Adipose tissue (tissue), 3 donors: ENCODE results near the gene CCDC183. TPM values are rescaled to one million over a fixed set of nuclear protein-coding genes. Genes with fewer than 3 reads are reported as not detected.
A peak's percentile ranks its signal among the peaks of the same experiment; 100 is the strongest.
"Not testable (repeated sequence)": the region's sequence is repeated elsewhere in the genome, so short reads cannot be mapped to it uniquely, and the experiment has no call there.

ENCODE experiments used
- H3K27ac ChIP-seq: one replicate; pipeline ENCODE4 v1.5.1; 2013; ENCODE audit warnings: low read depth, low read length
- WGBS, 3 donors: extraction: QIAGEN DNeasy Blood & Tissue Kit; methylation state at CpG; one replicate each; pipeline ENCODE4 v1.1.7; 2013; 5-methylcytosine and 5-hydroxymethylcytosine counted together
- polyA plus RNA-seq, 3 donors: library from polyadenylated mRNA; stranded (reverse); fragments of 200-250 nt; gene quantifications; one replicate each; pipeline ENCODE4 v1.2.3, GENCODE V29; 2013
- donor health status: healthy with polysubstance abuse.
- donor health status: Bipolar disorder and iron deficiency.
- donor health status: healthy.

Gene CCDC183
- polyA plus RNA-seq, 3 donors: 0.42 to 3.1 (median 0.79) TPM

DNA sequence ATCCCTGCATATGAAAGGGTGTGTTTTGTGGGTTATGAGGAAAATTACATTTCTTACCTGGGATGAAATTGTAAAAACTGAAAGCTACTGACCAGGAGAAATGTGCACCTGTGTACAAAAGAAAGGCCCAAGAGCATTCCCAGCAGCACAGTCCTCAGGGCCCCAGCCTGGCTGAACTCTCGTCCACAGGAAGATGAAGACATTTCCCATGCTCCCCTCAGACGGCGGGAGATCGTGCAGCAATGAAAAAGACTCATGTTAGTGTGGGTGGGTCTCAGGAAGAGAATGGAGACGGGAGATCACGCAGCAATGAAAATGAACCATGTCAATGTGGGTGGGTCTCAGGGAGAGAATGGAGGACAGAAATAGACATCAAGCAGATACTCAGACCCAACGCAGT lies 19.2 kb upstream of the CCDC183 start:
- no peak overlapping the region for H3K27ac ChIP-seq
- 42 to 77% (median 46%) methylated on average over 7 of the region's 7 CpGs for WGBS, 3 donors

DNA sequence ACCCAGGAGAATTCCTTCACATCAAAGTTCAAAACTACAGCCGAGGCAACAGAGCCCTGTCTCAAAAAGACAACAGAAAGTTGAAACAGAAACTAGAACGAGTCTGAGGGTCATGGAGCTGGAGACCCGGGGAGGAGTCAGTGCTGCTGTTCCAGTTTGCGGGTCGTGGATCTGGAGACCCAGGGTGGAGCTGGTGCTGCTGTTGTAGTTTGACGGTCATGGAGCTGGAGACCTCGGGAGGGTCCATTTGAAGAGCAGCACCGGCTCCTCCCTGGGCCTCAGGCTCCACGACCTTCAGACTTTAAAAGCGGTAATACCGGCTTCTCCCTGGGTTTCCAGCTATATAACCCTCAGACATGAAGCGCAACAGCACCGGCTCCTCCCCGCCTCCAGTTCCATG lies 18.8 kb upstream of the CCDC183 start:
- WGBS, 3 donors: 40 to 78% (median 77%) methylated on average over 14 of the region's 14 CpGs
- no peak overlapping the region for H3K27ac ChIP-seq

DNA sequence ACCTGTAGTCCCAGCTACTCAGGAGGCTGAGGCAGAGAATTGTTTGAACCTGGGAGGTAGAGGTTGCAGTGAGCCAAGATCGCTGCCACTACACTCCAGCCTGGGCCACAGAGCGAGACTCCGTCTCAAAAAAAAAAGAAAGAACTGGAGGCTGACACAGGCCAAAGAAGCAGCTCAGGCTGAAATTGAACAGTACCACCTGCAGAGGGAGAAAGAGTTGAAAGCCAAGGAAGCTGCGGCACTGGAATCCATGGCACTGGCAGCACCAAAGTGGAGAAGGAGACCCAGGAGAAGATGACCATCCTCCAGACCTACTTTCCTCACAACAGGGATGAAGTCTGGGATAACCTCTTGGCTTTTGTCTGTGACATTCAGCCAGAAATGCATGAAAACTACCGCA lies 16.3 kb upstream of the CCDC183 start:
- no peak overlapping the region for H3K27ac ChIP-seq
- WGBS, 3 donors: 67 to 79% (median 73%) methylated on average over 5 of the region's 5 CpGs

DNA sequence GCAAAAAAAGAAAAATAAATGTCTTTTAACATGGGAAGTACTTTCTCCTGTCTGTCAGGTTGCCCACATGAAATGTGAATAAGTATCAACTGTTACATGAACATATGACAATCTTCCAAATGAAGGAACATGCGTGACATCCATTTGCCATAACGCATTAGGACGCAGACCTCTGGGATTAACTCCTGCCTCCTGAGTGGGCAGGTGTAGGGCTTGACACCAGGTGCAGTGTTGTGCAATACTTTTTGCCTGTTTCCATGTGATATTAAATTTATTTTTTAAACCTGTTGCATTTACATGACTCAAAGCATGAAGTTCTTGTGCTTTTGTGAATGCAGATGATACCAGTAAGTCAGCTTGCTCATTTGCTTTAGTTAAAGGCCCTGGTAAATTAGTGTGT lies 13.7 kb upstream of the CCDC183 start:
- WGBS, 3 donors: 95 to 98% (median 98%) methylated on average over 3 of the region's 3 CpGs
- no peak overlapping the region for H3K27ac ChIP-seq

DNA sequence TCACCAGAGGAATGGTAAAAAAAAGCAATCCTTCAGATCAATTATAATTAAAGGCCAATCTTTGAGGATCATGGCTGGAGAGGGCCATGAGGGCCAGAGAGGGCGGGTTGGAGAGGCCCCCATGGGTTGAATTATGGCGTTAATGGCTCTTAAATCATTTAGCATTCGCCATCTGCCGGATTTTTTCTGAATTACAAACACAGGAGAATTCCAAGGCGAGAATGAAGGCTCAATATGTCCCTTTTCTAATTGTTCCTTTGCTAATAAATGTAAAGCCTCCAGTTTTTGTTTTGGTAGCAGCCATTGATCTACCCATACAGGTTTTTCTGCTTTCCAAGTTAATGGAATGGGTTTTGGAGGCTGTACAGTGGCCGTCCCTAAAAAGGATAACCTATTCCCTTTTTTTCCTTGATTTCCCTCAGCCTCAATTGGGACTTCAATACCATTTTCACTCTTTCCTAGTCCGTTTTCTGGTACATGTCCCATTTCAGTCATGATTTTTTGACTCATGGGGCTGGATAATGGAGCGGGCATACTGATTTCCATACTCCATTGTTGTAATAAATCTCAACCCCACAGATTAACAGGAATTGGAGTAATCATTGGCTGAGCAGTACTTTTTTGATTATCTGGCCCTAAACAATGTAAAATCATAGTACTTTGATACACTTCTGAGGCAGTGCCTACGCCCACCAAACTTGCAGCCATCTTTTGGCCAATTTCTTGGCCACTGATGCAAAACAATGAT lies 11.7 kb upstream of the CCDC183 start:
- no peak overlapping the region for H3K27ac ChIP-seq
- 34 to 45% (median 40%) methylated on average over 9 of the region's 9 CpGs for WGBS, 3 donors

DNA sequence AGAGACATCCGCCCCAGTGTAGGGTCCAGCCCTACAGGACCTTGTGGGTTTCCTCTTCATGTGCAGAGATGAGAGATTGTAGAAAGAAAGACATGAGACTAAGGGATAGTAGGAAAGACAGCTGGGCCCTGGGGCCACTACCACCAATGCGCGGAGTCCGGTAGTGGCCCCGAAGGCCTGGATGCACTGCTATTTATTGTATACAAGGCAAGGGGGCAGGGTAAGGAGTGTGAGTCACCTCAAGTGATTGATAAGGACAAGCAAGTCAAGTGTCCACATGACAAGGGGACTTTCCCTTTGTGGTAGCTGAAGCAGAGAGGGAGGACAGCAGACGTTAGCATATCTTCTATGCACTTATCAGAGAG lies 11.2 kb upstream of the CCDC183 start:
- WGBS, 3 donors: 55 to 91% (median 87%) methylated on average over 6 of the region's 6 CpGs

DNA sequence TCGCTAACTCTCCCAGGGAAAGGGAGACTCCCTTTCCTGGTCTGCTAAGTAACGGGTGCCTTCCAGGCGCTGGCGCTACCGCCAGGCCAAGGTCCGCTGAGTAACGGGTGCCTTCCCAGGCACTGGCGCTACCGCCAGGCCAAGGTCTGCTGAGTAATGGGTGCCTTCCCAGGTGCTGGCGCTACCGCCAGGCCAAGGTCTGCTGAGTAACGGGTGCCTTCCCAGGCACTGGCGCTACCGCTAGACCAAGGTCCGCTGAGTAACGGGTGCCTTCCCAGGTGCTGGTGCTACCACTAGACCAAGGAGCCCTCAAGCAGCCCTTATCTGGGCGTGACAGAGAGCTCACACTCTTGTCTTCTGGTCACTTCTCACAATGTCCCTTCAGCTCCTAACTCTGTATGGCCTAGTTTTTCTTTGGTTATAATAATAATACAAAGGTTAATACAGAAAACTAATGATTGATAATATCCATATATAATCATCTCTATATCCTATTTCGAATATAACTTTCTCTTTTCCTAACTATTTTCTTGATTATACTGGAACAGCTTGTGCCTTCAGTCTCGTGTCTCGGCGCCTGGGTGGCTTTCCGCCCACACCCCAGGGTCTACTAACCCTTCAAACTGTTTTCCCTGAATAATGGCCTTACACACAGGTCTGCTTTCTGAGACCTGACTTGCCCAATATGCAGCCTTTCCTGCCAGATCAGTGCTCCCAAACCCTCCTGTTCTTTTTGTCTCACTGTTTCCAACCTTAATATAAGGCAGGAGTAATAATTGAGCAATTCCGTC lies 10.4 kb upstream of the CCDC183 start:
- WGBS, 3 donors: 59 to 91% (median 86%) methylated on average over 22 to 23 of the region's 23 CpGs
- not testable (repeated sequence) for H3K27ac ChIP-seq

More for the DNA sequence above, 11.2 kb upstream of the CCDC183 start:
- H3K27ac ChIP-seq: no peak overlapping the region

DNA sequence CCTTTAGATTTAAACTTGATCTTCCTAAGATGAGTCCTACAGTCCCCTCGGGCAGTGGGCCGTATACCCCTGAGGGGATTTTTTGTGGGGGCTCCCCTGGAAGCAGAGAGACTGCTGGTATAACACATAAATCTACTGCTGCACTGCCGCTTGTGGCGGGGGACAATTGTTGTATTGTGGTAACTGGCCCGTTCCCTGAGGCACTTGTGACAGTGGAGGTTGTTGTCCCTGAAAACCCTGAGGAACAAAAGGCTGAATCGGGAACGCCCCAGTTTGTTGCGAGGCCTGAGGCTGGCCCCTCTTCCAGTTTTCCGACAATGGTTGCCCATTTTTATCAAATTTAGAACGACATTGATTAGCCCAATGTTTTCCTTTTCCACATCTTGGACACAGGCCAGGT lies 9.7 kb upstream of the CCDC183 start:
- WGBS, 3 donors: 59 to 80% (median 71%) methylated on average over 10 of the region's 10 CpGs
- no peak overlapping the region for H3K27ac ChIP-seq

DNA sequence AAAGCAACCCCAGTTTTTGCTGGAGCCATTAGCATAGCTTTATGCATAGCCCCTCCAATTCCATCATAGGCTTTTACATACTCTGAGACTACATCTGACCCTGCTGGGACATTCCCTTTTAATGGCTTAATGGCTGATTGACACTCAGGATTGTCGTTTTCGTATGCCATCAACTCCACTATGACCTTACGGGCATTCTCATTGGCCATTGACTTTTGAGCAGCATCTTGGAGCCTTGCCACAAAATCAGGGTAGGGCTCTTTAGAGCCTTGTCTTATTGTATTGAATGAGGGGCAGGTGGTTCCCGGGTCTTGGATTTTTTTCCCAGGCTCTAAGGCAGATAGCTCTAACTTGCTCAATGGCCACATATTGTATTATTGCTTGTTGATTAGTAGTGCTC lies 9.2 kb upstream of the CCDC183 start:
- H3K27ac ChIP-seq: not testable (repeated sequence)
- WGBS, 3 donors: 47 to 56% (median 52%) methylated on average over 4 of the region's 4 CpGs

DNA sequence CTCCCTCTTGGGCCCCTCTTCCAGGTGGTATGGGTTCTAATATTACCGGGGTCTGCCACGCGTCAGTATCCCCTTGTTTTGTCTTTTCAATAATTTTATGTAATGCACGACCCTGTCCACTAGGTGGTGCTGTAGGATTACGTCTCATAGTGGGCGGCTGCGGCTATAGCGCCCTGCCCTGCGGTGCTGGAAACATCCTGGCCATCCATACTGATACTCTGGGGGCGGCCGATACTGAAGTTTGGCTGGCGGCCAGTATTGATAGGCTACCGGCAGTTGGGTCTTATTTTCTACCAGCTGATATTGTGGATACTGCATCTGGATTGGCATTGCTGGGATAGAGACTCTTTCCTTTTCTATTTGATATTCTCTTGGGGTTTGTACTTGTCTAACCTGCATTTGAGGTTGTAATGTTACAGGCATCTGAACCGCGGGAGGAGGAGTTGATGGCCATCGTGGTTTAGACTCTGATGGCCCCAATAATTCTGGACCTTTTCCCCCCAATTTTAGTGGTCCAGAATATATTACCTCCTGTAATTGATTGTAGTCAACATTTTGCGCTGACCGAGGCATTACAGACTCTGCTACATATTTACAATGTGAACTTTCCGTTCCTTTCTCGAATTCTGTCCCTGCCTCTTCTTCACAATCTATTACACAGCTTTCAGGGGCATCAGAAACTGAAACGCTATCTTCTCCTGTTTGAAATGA lies 8.3 kb upstream of the CCDC183 start:
- WGBS, 3 donors: 19 to 20% (median 20%) methylated on average over 21 of the region's 21 CpGs
- no peak overlapping the region for H3K27ac ChIP-seq

DNA sequence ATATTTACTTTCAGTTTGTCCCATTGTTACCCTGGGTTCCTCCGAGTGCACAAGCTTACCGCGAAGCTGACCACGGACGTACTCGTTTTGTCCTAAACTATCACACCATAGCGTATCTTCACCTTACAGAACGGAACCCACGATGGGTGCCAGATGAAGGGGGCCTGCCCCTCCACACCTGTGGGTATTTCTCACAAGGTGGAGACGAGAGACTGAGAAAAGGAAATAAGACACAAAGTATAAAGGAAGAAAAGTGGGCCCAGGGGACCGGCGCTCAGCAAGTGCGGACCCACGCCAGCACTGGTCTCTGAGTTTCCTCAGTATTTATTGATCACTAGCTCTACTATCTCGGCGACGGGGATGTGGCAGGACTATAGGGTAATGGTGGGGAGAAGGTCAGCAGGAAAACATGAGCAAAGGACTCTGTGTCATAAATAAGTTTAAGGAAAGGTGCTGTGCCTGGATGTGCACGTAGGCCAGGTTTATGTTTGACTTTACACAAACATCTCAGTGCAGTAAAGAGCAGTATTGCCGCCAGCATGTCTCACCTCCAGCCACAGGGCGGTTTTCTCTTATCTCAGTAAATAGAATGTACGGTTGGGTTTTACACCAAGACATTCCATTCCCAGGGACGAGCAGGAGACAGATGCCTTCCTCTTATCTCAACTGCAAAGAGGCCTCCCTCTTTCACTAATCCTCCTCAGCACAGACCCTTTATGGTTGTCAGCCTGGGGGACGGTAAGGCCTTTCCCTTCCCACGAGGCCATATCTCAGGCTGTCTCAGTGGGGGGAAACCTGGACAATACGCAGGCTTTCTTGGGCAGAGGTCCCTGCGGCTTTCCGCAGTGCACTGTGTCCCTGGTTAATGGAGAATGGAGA lies 7.3 kb upstream of the CCDC183 start:
- WGBS, 3 donors: 46 to 77% (median 73%) methylated on average over 27 of the region's 27 CpGs
- not testable (repeated sequence) for H3K27ac ChIP-seq

DNA sequence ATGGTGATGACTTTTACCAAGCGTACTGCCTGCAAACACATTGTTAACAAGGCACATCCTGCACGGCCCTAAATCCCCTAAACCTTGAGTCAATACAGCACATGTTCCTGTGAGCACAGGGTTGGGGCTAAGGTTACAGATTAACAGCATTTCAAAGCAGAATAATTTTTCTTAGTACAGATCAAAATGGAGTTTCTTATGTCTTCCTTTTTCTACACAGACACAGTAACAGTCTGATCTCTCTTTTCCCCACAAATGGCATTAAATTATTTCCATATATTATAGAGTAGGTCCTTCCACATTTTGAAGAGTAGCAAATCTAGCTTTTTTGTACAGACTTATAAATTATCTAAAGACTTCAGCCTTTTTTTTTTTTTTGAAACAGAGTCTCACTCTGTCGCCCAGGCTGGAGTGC lies 6.6 kb upstream of the CCDC183 start:
- 43 to 75% (median 71%) methylated on average over 3 of the region's 3 CpGs for WGBS, 3 donors
- no peak overlapping the region for H3K27ac ChIP-seq

DNA sequence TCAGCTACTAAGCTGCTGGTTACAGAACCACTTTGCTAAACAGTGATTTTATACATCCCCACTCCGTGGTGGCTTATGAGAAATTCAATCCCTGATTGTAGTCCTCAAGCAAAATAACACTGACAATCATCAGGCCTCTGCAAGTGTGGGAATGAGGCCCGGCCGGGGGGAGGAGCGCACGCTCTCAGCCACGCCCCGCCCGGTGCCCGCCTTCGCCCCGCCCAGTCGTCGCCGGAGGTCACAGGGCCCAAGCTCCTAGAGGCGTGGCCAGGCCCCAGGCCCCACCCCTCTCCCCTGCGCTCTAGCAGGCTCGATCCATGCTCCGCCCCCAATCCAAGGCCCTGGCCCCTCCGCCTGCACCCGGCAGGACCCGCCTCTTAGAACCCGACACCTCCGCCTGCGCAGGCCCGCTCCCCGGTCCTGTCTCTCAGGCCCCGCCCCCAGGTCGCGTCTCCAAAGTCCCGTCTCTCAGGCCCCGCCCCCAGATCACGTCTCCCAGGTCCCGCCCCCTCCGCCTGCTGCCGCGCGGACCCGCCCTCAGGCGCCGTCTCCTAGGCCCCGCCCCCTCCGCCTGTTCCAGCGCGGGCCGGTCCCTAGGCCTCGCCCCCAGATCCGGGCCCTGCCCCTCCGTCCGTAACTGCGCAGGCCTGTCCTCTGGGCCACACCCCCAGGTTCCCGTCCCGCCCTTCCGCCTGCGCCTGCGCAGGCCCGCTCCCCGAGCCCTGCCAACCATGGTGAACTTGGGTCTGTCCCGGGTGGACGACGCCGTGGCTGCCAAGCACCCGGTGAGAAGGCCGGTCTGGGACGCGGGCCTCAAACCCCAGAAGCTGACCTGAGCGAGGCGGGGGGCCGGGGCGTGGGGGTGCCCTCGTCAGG lies 5.3 kb upstream of the CCDC183 start, which contains the start of gene TMEM141:
Gene TMEM141 (plus strand): TSS at position 705 of the 876 bp plus-strand sequence. CDS start 27 bp downstream, at position 732.
- peak within 1 kb of the TSS; percentile 32 for H3K27ac ChIP-seq
- WGBS, 3 donors: 1% methylated on average over 47 to 70 of the region's 70 CpGs

DNA sequence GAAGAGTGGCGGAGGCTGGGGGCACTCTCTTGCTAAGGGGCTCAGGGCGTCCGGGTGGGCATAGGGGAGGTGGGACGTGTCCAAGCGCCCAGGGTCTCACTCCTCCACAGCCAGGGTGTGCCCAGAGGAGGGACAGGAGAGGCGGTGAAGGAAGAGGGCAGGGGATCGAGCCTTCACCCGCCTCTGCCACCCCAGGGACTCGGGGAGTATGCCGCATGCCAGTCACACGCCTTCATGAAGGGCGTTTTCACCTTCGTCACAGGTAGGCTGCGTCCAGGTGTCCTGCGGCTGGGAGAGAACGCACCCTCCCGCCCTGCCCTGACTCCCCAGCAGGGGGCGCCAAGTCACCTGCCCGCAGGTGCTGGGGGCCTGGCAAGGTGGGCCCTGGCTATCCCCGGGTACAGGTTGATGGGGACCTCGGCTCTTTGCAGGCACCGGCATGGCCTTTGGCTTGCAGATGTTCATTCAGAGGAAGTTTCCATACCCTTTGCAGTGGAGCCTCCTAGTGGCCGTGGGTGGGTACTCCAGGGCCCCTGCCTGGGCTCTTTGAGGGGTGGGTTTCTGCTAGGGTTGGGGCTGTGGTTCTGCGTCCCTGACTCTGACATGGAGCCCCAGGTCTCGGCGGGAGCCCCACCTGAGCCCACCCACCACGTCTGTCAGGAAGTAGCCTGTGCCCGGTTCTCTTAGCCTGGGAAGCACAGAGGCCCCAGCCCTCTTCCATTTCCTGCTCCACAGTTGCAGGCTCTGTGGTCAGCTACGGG lies 4.4 kb upstream of the CCDC183 start:
- WGBS, 3 donors: 2 to 4% (median 2%) methylated on average over 28 to 29 of the region's 29 CpGs
- peak overlapping the region; percentile 32 for H3K27ac ChIP-seq

DNA sequence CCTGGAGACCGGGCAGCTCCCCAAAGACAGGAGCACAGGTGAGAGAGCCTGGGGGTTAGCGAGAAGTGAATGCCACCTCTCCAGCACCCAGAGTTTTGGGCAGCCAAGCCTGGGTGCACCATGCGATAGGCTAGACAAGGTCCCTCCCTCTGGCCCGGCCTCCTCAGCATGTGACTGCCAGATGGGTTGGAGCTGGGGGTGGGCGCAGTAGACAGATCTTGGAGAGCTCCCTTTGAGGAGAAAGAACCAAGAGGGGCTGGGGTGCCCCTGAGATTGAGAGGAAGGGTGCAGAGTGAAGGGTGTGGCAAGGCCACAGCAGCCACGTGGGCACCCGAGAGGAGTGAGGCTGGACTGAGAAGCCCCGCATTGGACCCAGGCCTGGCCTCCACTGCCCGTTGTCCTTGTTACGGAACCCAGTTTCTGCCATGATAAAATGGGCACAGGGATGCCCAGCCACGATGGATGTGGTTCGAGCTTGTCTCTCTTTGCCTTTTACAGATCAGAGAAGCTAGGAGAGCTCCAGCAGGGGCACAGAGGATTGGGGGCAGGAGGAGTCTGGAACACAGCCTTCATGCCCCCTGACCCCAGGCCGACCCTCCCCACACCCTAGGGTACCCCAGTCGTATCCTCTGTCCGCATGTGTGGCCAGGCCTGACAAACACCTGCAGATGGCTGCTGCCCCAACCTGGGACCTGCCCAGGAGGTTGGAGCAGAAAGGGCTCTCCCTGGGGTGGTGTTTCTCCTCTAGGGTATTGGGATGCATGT lies 3.6 kb upstream of the CCDC183 start:
- no peak overlapping the region for H3K27ac ChIP-seq
- whole genome bisulfite sequencing, 3 donors: 68 to 75% (median 69%) methylated on average over 15 of the region's 15 CpGs
